Breast epithelium (tissue), 4 donors: ENCODE measurements around the gene GNL1. TPM values are rescaled to one million over a fixed set of nuclear protein-coding genes. Genes with fewer than 3 reads are reported as not detected.
"Not testable (repeated sequence)": the region's sequence is repeated elsewhere in the genome, so short reads cannot be mapped to it uniquely, and the experiment has no call there.

Experiments
- DNase-seq, 2 donors: peaks; one replicate each; pipeline ENCODE4 v3.0.0-alpha.2; 2019; ENCODE audit warnings: low spot score in 2 of 2
- H3K27ac ChIP-seq, 2 donors: fragments of 200-600 bp; sonication (generic) in 1 of 2; one replicate each; pipeline ENCODE4 v1.5.1; 2016 to 2019; ENCODE audit warnings: mild to moderate bottlenecking in 1 of 2
- H3K27me3 ChIP-seq, 2 donors: fragments of 200-600 bp; sonication (generic) in 1 of 2; one replicate each; pipeline versions ENCODE4 v1.5.1 to v1.6.0; 2017 to 2019; ENCODE audit warnings: control low read depth in 1 of 2, mild to moderate bottlenecking in 1 of 2
- H3K36me3 ChIP-seq: fragments of 200-600 bp; one replicate; pipeline ENCODE4 v1.5.1; 2019
- H3K4me1 ChIP-seq, 2 donors: fragments of 200-600 bp; sonication (generic); one replicate each; pipeline ENCODE4 v1.5.1; 2016 to 2019; ENCODE audit warnings: control low read depth in 1 of 2
- H3K4me3 ChIP-seq, 3 donors: fragments of 200-600 bp; sonication (generic); 1 replicate in 2 of 3; 2 replicates in 1 of 3; pipeline ENCODE4 v1.5.1; 2016 to 2019; ENCODE audit warnings: mild to moderate bottlenecking in 3 of 3, moderate library complexity in 2 of 3
- H3K9me3 ChIP-seq, 2 donors: fragments of 200-600 bp; sonication (generic) in 1 of 2; one replicate each; pipeline ENCODE4 v1.5.1; 2016 to 2019; ENCODE audit warnings: control low read depth in 1 of 2
- POLR2A ChIP-seq: fragments of 450-650 bp; IDR thresholded peaks from one replicate; pipeline ENCODE4 v1.6.1; 2016; ENCODE audit warnings: antibody characterized with exemption, mild to moderate bottlenecking, moderate library complexity
- POLR2AphosphoS5 ChIP-seq, 3 donors: sonication (generic); formaldehyde crosslinking; IDR thresholded peaks; one replicate each; pipeline ENCODE4 v1.6.1; 2017; ENCODE audit warnings: antibody characterized with exemption in 3 of 3
- intact Hi-C: fragments of 100-400 bp; cut with DNase I; formaldehyde crosslinking; loops from one replicate; pipeline ENCODE4 v1.15.1; 2023; ENCODE audit warnings: low total_unique reads
- total RNA-seq, 3 donors: library from RNA; depleted of rRNA; stranded (reverse); fragments of >200 nt; gene quantifications; one replicate each; pipeline ENCODE4 v1.1.0, GENCODE V29; 2016
- TF ChIP-seq, protein P1 (sequence below), 3 donors: fragments of 450-650 bp; IDR thresholded peaks; one replicate each; pipeline ENCODE4 v1.5.1; 2016 to 2017; ENCODE audit warnings: antibody characterized with exemption in 3 of 3, mild to moderate bottlenecking in 3 of 3, moderate library complexity in 3 of 3

Gene GNL1
- total RNA-seq, 3 donors from 2014 or later, result 39.7 to 51.2 (median 47.5) TPM

- intact Hi-C loops, result no loop called here
- Histone ChIP-seq H3K9me3 (no peaks in the 10 kb centered on the region), H3K36me3 (no peaks in the 10 kb centered on the region), H3K27ac (peak overlapping the region; percentile 69 to 73), H3K4me3 (peak overlapping the region in 1 of 3 donors; percentile 22), H3K27me3 (no peaks in the 10 kb centered on the region), H3K4me1 (no peaks in the 10 kb centered on the region)
- TF ChIP-seq POLR2A (no peak), POLR2AphosphoS5 (IDR thresholded peaks at IDR 0.05) (peak in 1 of 3 donors; percentile 24)
- TF ChIP-seq, protein P1, sequence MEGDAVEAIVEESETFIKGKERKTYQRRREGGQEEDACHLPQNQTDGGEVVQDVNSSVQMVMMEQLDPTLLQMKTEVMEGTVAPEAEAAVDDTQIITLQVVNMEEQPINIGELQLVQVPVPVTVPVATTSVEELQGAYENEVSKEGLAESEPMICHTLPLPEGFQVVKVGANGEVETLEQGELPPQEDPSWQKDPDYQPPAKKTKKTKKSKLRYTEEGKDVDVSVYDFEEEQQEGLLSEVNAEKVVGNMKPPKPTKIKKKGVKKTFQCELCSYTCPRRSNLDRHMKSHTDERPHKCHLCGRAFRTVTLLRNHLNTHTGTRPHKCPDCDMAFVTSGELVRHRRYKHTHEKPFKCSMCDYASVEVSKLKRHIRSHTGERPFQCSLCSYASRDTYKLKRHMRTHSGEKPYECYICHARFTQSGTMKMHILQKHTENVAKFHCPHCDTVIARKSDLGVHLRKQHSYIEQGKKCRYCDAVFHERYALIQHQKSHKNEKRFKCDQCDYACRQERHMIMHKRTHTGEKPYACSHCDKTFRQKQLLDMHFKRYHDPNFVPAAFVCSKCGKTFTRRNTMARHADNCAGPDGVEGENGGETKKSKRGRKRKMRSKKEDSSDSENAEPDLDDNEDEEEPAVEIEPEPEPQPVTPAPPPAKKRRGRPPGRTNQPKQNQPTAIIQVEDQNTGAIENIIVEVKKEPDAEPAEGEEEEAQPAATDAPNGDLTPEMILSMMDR (IDR thresholded peaks at IDR 0.05), result no peak
- peak in 1 of 2 donors; percentile 62 for DNase-seq
Measured at GRCh38 chr6:30520522-30520921, 35.8 kb downstream of the GNL1 start.

DNA sequence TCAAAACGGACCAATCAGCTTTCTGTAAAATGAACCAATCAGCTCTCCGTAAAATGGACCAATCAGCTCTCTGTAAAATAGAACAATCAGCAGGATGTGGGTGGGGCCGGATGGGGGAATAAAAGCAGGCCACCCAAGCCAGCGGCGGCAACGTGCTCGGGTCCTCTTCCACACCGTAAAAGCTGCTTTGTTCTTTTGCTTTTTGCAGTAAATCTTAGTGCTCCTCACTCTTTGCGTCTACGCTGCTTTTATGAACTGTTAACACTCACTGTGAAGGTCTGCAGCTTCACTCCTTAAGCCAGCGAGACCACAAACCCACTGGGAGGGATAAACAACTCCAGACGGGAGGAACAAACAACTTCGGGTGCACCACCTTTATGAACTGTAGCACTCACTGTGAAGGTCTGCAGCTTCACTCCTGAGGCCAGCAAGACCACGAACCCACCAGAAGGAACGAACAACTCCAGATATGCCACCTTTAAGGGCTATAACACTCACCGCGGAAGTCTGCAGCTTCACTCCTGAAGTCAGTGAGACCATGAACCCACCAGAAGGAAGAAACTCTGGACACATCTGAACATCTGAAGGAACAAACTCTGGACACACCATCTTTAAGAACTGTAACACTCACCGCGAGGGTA lies 37.7 kb downstream of the GNL1 start:
- H3K27ac ChIP-seq, intact Hi-C loops, DNase-seq, H3K9me3 ChIP-seq, H3K36me3 ChIP-seq, H3K4me3 ChIP-seq, H3K27me3 ChIP-seq, H3K4me1 ChIP-seq: not testable (repeated sequence)

DNA sequence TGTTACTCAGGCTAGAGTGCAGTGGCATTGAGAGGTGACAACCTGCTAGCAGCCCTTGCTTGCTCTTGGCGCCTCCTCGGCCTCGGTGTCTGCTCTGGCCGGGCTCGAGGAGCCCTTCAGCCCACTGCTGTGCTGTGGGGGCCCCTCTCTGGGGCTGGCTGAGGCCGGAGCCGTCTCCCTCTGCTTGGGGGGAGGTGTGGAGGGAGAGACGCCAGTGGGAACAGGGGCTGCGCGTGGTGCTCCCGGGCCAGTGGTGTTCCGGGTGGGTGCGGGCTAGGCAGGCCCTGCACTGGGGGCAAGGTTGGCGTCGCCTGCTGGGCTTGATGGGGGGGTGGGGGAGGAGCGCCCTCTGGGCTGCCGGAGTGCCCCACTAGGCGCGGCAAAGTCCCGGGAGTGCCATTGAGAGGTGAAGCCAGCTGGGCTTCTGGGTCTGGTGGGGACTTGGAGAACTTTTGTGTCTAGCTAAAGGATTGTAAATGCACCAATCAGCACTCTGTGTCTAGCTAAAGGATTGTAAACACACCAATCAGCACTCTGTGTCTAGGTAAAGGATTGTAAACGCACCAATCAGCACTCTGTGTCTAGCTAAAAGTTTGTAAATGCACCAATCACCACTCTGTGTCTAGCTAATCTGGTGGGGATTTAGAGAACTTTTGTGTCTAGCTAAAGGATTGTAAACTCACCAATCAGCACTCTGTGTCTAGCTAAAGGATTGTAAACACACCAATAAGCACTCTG lies 38.4 kb downstream of the GNL1 start:
- H3K4me1 ChIP-seq, DNase-seq, H3K9me3 ChIP-seq, H3K27ac ChIP-seq, H3K36me3 ChIP-seq, intact Hi-C loops, H3K27me3 ChIP-seq, H3K4me3 ChIP-seq: not testable (repeated sequence)

DNA sequence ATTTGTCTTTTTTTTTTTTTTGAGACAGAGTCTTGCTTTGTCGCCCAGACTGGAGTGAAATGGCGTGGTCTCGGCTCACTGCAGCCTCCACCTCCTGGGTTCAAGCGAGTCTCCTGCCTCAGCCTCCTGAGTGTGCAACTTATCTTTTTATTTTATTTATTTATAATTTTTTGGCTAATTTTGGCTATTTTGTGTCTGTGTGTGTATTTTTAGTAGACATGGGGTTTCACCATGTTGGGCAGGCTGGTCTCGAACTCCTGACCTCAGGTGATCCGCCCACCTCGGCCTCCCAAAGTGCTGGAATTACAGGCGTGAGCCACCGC lies 39.6 kb downstream of the GNL1 start:
- intact Hi-C loops, H3K9me3 ChIP-seq, H3K36me3 ChIP-seq, DNase-seq, H3K27me3 ChIP-seq, H3K4me1 ChIP-seq: not testable (repeated sequence)
- Histone ChIP-seq H3K4me3 (peak overlapping the region; percentile 42 to 69 (median 43)), H3K27ac (peak overlapping the region; percentile 58 to 92)

GRCh38 chr6:30515944-30516753 lies 40.1 kb downstream of the GNL1 start:
- H3K9me3 ChIP-seq, result no peaks in the 10 kb centered on the region
- H3K4me1 ChIP-seq, result no peaks in the 10 kb centered on the region
- peak; percentile 87 to 94 for DNase-seq
- H3K4me3 ChIP-seq, result peak overlapping the region; percentile 42 to 69 (median 43)
- intact Hi-C loops, result no loop called here
- TF ChIP-seq, protein P1 (IDR thresholded peaks at IDR 0.05), result no peak
- peak; percentile 78 to 92 (median 92) for TF ChIP-seq POLR2AphosphoS5 (IDR thresholded peaks at IDR 0.05)
- peak; percentile 51 for TF ChIP-seq POLR2A
- peak overlapping the region; percentile 92 to 98 for H3K27ac ChIP-seq
- no peaks in the 10 kb centered on the region for H3K27me3 ChIP-seq
- no peaks in the 10 kb centered on the region for H3K36me3 ChIP-seq

GRCh38 chr6:30515106-30515505 lies 41.2 kb downstream of the GNL1 start:
- peak overlapping the region; percentile 92 to 98 for H3K27ac ChIP-seq
- no peak for TF ChIP-seq POLR2AphosphoS5 (IDR thresholded peaks at IDR 0.05)
- TF ChIP-seq POLR2A, result no peak
- TF ChIP-seq, protein P1 (IDR thresholded peaks at IDR 0.05), result no peak

More at GRCh38 chr6:30515106-30515505, 41.2 kb downstream of the GNL1 start:
- Histone ChIP-seq H3K27me3 (no peaks in the 10 kb centered on the region), H3K4me1 (no peaks in the 10 kb centered on the region), H3K36me3 (no peaks in the 10 kb centered on the region), H3K4me3 (no peak overlapping the region), H3K9me3 (no peaks in the 10 kb centered on the region)
- DNase-seq, result no peak
- intact Hi-C loops, result no loop called here
